GM21423 (cell line): ENCODE measurements around the gene MYOM1.
"Not testable (repeated sequence)": the region's sequence is repeated elsewhere in the genome, so short reads cannot be mapped to it uniquely, and the experiment has no call there.

Experiments
- ATAC-seq: cut with Tn5 transposase; IDR thresholded peaks from one replicate; pipeline ENCODE4 v1.9.1; 2021; ENCODE audit warnings: mild to moderate bottlenecking, moderate library complexity; ENCODE audit not compliant: unreplicated experiment

Gene MYOM1

GRCh38 chr18:3093624-3094337, 126.0 kb downstream of the MYOM1 start:
- no peak for ATAC-seq

GRCh38 chr18:3092727-3093126, 127.0 kb downstream of the MYOM1 start:
- no peak for ATAC-seq

GRCh38 chr18:3089579-3089978, 130.2 kb downstream of the MYOM1 start:
- ATAC-seq = no peak

GRCh38 chr18:3088449-3088848, 131.3 kb downstream of the MYOM1 start:
- no peak for ATAC-seq

- ATAC-seq = no peak
Observed at GRCh38 chr18:3086871-3087270, 132.9 kb downstream of the MYOM1 start.

GRCh38 chr18:3085612-3086011, 134.2 kb downstream of the MYOM1 start:
- no peak for ATAC-seq

GRCh38 chr18:3084206-3084605, 135.6 kb downstream of the MYOM1 start:
- ATAC-seq = no peak

- no peak for ATAC-seq
Observed at GRCh38 chr18:3083766-3084165, 136.0 kb downstream of the MYOM1 start.

- ATAC-seq = no peak
Observed at GRCh38 chr18:3081584-3081991, 138.2 kb downstream of the MYOM1 start.

GRCh38 chr18:3079653-3080052, 140.1 kb downstream of the MYOM1 start:
- ATAC-seq = no peak

GRCh38 chr18:3075491-3075890, 144.3 kb downstream of the MYOM1 start:
- ATAC-seq = no peak

GRCh38 chr18:3074087-3074486, 145.7 kb downstream of the MYOM1 start:
- ATAC-seq = no peak

GRCh38 chr18:3073353-3073752, 146.4 kb downstream of the MYOM1 start:
- not testable (repeated sequence) for ATAC-seq

GRCh38 chr18:3071676-3072075, 148.1 kb downstream of the MYOM1 start:
- no peak for ATAC-seq

- ATAC-seq = no peak
Observed at GRCh38 chr18:3069671-3070433, 149.9 kb downstream of the MYOM1 start.

- no peak for ATAC-seq
Observed at GRCh38 chr18:3067722-3068121, 152.0 kb downstream of the MYOM1 start.

- no peak for ATAC-seq
Observed at GRCh38 chr18:3067165-3067661, 152.6 kb downstream of the MYOM1 start.

GRCh38 chr18:3066341-3067110, 153.2 kb downstream of the MYOM1 start:
- ATAC-seq = no peak

- not testable (repeated sequence) for ATAC-seq
Observed at GRCh38 chr18:3063766-3064165, 156.0 kb downstream of the MYOM1 start.

- ATAC-seq = no peak
Observed at GRCh38 chr18:3062798-3063680, 156.7 kb downstream of the MYOM1 start.
